HG02840 (cell line): ENCODE results near the gene SDK2.
"Not testable (repeated sequence)": the region's sequence is repeated elsewhere in the genome, so short reads cannot be mapped to it uniquely, and the experiment has no call there.

Source experiments
- ATAC-seq: cut with Tn5 transposase; IDR thresholded peaks from one replicate; pipeline ENCODE4 v1.9.1; 2021; ENCODE audit warnings: mild to moderate bottlenecking, moderate library complexity, moderate number of reproducible peaks; ENCODE audit not compliant: unreplicated experiment, low FRiP score

Gene SDK2

GRCh38 chr17:73317513-73318426 lies 326.5 kb downstream of the SDK2 start:
- ATAC-seq, result no peak

- no peak for ATAC-seq
These were observed 327.2 kb downstream of the SDK2 start for GRCh38 chr17:73316919-73317505.

- no peak for ATAC-seq
These were observed 328.8 kb downstream of the SDK2 start for GRCh38 chr17:73315471-73315870.

GRCh38 chr17:73313526-73314127 lies 330.6 kb downstream of the SDK2 start:
- no peak for ATAC-seq

GRCh38 chr17:73312887-73313286 lies 331.4 kb downstream of the SDK2 start:
- not testable (repeated sequence) for ATAC-seq

- peak; percentile 85 for ATAC-seq
These were observed 332.2 kb downstream of the SDK2 start, which contains the start of gene CDC42EP4 for GRCh38 chr17:73311781-73312641. TSS of gene CDC42EP4 (minus strand) at chr17:73312001. CDS start at chr17:73286500, 25,501 bp downstream.

GRCh38 chr17:73311428-73311780 lies 332.8 kb downstream of the SDK2 start:
- ATAC-seq, result peak; percentile 18

GRCh38 chr17:73309727-73310596 lies 334.3 kb downstream of the SDK2 start:
- ATAC-seq, result no peak

GRCh38 chr17:73308959-73309358 lies 335.3 kb downstream of the SDK2 start:
- ATAC-seq, result not testable (repeated sequence)

GRCh38 chr17:73308017-73308823 lies 336.0 kb downstream of the SDK2 start:
- no peak for ATAC-seq

- ATAC-seq, result no peak
These were observed 337.1 kb downstream of the SDK2 start for GRCh38 chr17:73307130-73307529.

GRCh38 chr17:73305845-73306836 lies 338.1 kb downstream of the SDK2 start:
- ATAC-seq, result no peak

GRCh38 chr17:73304971-73305812 lies 339.1 kb downstream of the SDK2 start:
- no peak for ATAC-seq

GRCh38 chr17:73304438-73304837 lies 339.8 kb downstream of the SDK2 start:
- no peak for ATAC-seq

- ATAC-seq, result no peak
These were observed 342.1 kb downstream of the SDK2 start for GRCh38 chr17:73302189-73302588.

- no peak for ATAC-seq
These were observed 342.9 kb downstream of the SDK2 start for GRCh38 chr17:73301369-73301768.

GRCh38 chr17:73300392-73300791 lies 343.9 kb downstream of the SDK2 start:
- no peak for ATAC-seq
